Endothelial cell of umbilical vein (primary cell): ENCODE measurements around the gene KCNE4.

Experiments used
- POLR2A ChIP-seq: IDR thresholded peaks from 2 replicates; pipeline ENCODE4 v1.6.1; 2012; ENCODE audit warnings: low read depth, mild to moderate bottlenecking, control low read depth, low read length
- TF ChIP-seq, protein P1 (sequence below), 2 donors: IDR thresholded peaks; 1 replicate in 1 of 2; 2 replicates in 1 of 2; pipeline ENCODE4 v1.5.1; 2011; ENCODE audit warnings: low read length in 2 of 2, mild to moderate bottlenecking in 2 of 2, moderate library complexity in 2 of 2, control low read depth in 1 of 2, inconsistent platforms in 1 of 2, low read depth in 1 of 2; ENCODE audit not compliant: insufficient read depth in 1 of 2; ENCODE audit errors: extremely low read depth in 1 of 2

DNA sequence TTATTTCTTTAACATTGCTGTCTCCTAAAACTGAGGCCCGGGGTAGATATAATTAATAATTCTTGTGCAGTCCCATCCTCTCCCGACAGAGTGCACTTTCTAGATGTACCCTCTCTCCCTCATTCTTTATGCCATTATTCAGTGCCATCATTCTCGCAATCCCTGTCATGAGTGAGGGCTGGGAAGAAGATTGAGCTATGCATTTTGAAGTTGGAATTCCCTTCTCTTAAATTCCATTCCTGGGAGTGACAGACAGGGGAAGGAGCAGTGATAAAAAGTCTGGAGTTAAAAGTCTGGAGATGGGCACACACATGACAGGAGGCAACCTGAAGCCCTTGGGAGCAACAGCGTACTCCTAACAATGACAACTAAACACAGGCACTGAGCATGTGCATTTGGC lies 2.6 kb upstream of the KCNE4 start:
- no peak for TF ChIP-seq POLR2A
- TF ChIP-seq, protein P1, sequence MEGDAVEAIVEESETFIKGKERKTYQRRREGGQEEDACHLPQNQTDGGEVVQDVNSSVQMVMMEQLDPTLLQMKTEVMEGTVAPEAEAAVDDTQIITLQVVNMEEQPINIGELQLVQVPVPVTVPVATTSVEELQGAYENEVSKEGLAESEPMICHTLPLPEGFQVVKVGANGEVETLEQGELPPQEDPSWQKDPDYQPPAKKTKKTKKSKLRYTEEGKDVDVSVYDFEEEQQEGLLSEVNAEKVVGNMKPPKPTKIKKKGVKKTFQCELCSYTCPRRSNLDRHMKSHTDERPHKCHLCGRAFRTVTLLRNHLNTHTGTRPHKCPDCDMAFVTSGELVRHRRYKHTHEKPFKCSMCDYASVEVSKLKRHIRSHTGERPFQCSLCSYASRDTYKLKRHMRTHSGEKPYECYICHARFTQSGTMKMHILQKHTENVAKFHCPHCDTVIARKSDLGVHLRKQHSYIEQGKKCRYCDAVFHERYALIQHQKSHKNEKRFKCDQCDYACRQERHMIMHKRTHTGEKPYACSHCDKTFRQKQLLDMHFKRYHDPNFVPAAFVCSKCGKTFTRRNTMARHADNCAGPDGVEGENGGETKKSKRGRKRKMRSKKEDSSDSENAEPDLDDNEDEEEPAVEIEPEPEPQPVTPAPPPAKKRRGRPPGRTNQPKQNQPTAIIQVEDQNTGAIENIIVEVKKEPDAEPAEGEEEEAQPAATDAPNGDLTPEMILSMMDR (IDR thresholded peaks at IDR 0.05; ENCODE audit: extremely low read depth in 1 of 2, insufficient read depth in 1 of 2, low read depth in 1 of 2, low read length in 2 of 2): no peak
